ENCODE results near the gene MRFAP1. TPM values are rescaled to one million over a fixed set of nuclear protein-coding genes. Genes with fewer than 3 reads are reported as not detected.

Gene MRFAP1
- total and polyA plus RNA-seq, 2 of the 4 experiments (the other 2 are of a cell fraction), result 65.4 to 268 TPM

DNA sequence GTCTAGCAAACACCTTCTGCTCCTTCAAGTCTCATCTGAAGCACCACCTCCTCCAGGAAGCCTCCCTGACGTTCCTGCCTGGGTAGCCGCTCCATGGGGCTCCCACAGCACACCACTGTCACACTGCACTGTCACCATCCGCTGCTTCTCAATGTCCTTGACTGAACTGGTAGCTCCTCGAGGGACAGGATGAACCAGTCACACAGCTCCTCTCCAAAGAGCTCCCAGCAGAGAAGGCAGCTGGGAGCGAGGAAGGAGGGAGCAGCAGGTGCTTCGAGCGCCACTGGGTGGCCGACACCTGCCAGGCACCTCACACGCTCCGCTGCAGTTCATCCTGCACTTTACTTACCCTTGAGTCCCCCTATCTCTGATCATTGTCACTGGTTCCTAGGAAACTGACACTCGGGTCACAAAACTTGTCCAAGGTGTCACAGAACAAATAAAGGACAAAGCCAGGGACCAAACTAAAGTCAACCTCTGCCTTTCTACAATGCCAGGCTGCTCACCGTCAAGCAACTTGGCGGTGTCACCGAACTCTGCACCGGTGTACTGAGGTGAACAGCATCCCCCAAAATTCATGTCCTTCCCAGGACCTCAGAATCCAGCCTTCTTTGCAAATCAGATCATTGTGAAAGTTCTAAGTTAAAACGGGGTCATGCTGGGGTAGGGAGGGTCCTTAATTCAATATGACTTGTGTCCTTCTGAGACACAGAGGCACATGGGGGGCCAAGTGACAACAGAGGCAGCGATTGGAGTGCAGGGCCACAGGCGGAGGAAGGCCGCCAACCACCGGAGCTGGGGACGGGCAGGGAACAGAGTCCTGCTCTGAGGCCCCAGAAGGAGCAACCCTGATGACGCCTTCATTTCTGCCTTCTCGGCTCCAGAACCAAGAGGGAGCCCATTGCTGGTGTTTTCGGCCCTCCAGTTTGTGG is 47.7 kb downstream of the MRFAP1 start:
- no TSS peak for BruUV-seq (replicated peaks)
- peak overlapping the region; percentile 41 to 78 for H4K8ac ChIP-seq (ENCODE audit: low read depth in 2 of 2, low read length in 2 of 2)
- H2BK15ac ChIP-seq (ENCODE audit: low read depth, low read length), result peak overlapping the region; percentile 13; the same call in 2 of the 3 replicates
- TF ChIP-seq ELK1 (IDR thresholded peaks at IDR 0.05; ENCODE audit: borderline replicate concordance, low read depth, low read length) (no peak), CEBPB (IDR thresholded peaks at IDR 0.05; ENCODE audit: low read depth, low read length) (no peak), RAD21 (IDR thresholded peaks at IDR 0.05; ENCODE audit: low read length) (no peak), POLR2A (IDR thresholded peaks at IDR 0.05; ENCODE audit: low read depth, low read length) (no peak), MXI1 (IDR thresholded peaks at IDR 0.05; ENCODE audit: borderline replicate concordance, low read depth, low read length) (no peak), SMC3 (IDR thresholded peaks at IDR 0.05; ENCODE audit: low read depth, low read length) (no peak), NFE2L2 (IDR thresholded peaks at IDR 0.05; ENCODE audit: low read depth, low read length) (no peak), CHD1 (IDR thresholded peaks at IDR 0.05; ENCODE audit: low read depth, low read length) (no peak), RFX5 (IDR thresholded peaks at IDR 0.05; ENCODE audit: low read depth, low read length) (no peak), FOS (IDR thresholded peaks at IDR 0.05; ENCODE audit: low read depth, low read length) (no peak), MAFK (IDR thresholded peaks at IDR 0.05; ENCODE audit: low read depth, low read length) (no peak), BHLHE40 (IDR thresholded peaks at IDR 0.05; ENCODE audit: low read depth, low read length) (no peak)
- peak overlapping the region; percentile 16 for H3K18ac ChIP-seq (ENCODE audit: low read depth, low read length)
- H3K56ac ChIP-seq (ENCODE audit: extremely low read depth, insufficient read depth, low read length), result no peak overlapping the region; the same call in none of the 2 replicates
- H4K5ac ChIP-seq (ENCODE audit: low read depth, low read length), result peak overlapping the region; percentile 41
- no peak overlapping the region for H3K4me3 ChIP-seq (ENCODE audit: insufficient read depth, low read depth, low read length)
- peak overlapping the region; percentile 87 for H4K91ac ChIP-seq (ENCODE audit: insufficient read depth, low read depth, low read length)
- H3K36me3 ChIP-seq (ENCODE audit: control insufficient read depth, insufficient read depth, low read length), result no peaks in the 10 kb centered on the region
- intact Hi-C loops (cut with micrococcal nuclease), result no loop called here
- peak overlapping the region; percentile 66 for H2BK5ac ChIP-seq (ENCODE audit: low read depth, low read length, poor library complexity, severe bottlenecking)
- dilution Hi-C loops (cut with HindIII; ENCODE audit: low sequenced_read_pairs, unreplicated experiment), result no loop called here
- H4K20me1 ChIP-seq (ENCODE audit: insufficient read depth, low read length), result no peaks in the 10 kb centered on the region
- H3K27me3 ChIP-seq (ENCODE audit: control insufficient read depth, insufficient read depth, low read length), result no peaks in the 10 kb centered on the region
- H3K4me2 ChIP-seq (ENCODE audit: low read depth, low read length), result peak overlapping the region; percentile 14
- no peak for ATAC-seq (ENCODE audit: low read depth)
- no peaks in the 10 kb centered on the region for H3K9me3 ChIP-seq (ENCODE audit: control insufficient read depth, insufficient read depth, low read length)
- ChIA-PET CTCF (interaction anchor here (1.2 to 1.5 kb wide), 2 partner anchors 13 to 21 kb away, joined by 3 read pairs; partner anchors contain the start of gene MRFAP1L1), POLR2A (ENCODE audit: unreplicated experiment) (no interaction called here)
- peak overlapping the region; percentile 87 for H2BK120ac ChIP-seq (ENCODE audit: low read depth, low read length)
- H3K4me1 ChIP-seq (ENCODE audit: control insufficient read depth, insufficient read depth, low read length), result peaks cover 20% of the 10 kb centered on the region
- 92% methylated on average over 9 of the region's 24 CpGs; no CpG with 5 or more reads in 1 of the 2 experiments for WGBS, 2 experiments (ENCODE audit: extremely low coverage in 2 of 2, insufficient read length in 1 of 2)
- no peak for DNase-seq
- peaks cover 16% of the 10 kb centered on the region; the same call in 1 of the 2 replicates for H3K9me1 ChIP-seq (ENCODE audit: insufficient read depth, low read length)
- H3K27ac ChIP-seq (ENCODE audit: insufficient read depth, low read length), result peak overlapping the region; percentile 66
- peak overlapping the region; percentile 31 for H3K23ac ChIP-seq (ENCODE audit: low read depth, low read length)
- H3K79me1 ChIP-seq (ENCODE audit: low read depth in 1 of 2, low read length in 2 of 2), result peaks cover 0 to 8% of the 10 kb centered on the region in 2 experiments; a peak in 1 of 4 replicates
- peak overlapping the region; percentile 91 for H2AFZ ChIP-seq (replicated peaks; ENCODE audit: low read length, poor library complexity)
- in situ Hi-C loops (cut with MboI; ENCODE audit: low sequenced_read_pairs), result no loop called here
- peak overlapping the region; percentile 89 for H2AK5ac ChIP-seq (ENCODE audit: low read depth, low read length)
- H2AK9ac ChIP-seq (replicated peaks; ENCODE audit: low read depth, low read length, poor library complexity), result peak overlapping the region; percentile 13
- peak overlapping the region; percentile 14 for H2BK20ac ChIP-seq (ENCODE audit: low read depth, low read length)
- H3K9ac ChIP-seq (ENCODE audit: low read depth, low read length), result peak overlapping the region; percentile 47; the same call in 1 of the 2 replicates
- peak overlapping the region; percentile 73 for H3K14ac ChIP-seq (replicated peaks; ENCODE audit: low read depth, low read length)
- peak overlapping the region; percentile 80 for H3K4ac ChIP-seq (ENCODE audit: low read depth, low read length)
